B cell (primary cell): ENCODE data around the gene CDHR2. TPM values are rescaled to one million over a fixed set of nuclear protein-coding genes. Genes with fewer than 3 reads are reported as not detected.
A peak's percentile ranks its signal among the peaks of the same experiment; 100 is the strongest.

Source experiments
- ATAC-seq: fragments of 200-7000 bp; cut with Tn5 transposase; one replicate; pipeline ENCODE4 v1.10.0; 2021; ENCODE audit warnings: low read depth, mild to moderate bottlenecking, moderate number of reproducible peaks, moderate library complexity
- CTCF ChIA-PET: fragments of 350-600 bp; sonication (Branson Sonifier 250); formaldehyde crosslinking; loops from one replicate; lab custom pipeline; 2021; ENCODE audit warnings: antibody characterized with exemption, inconsistent platforms; lab: Charles Lee
- POLR2A ChIA-PET: fragments of 350-600 bp; sonication (Branson Sonifier 250); formaldehyde crosslinking; loops from one replicate; lab custom pipeline; 2021; ENCODE audit warnings: antibody characterized with exemption; lab: Charles Lee
- DNase-seq: peaks from one replicate; pipeline ENCODE4 v3.0.0; 2013
- H2AFZ ChIP-seq: 2 replicates; pipeline ENCODE4 v1.6.1; 2012; ENCODE audit warnings: mild to moderate bottlenecking, low read depth, low read length; ENCODE audit not compliant: insufficient read depth, poor library complexity, severe bottlenecking
- H3K27ac ChIP-seq, 2 donors: 1 replicate in 1 of 2; 2 replicates in 1 of 2; pipeline ENCODE4 v1.5.1; 2012 to 2013; ENCODE audit warnings: low read length in 2 of 2, mild to moderate bottlenecking in 2 of 2, moderate library complexity in 1 of 2
- H3K27me3 ChIP-seq, 4 experiments: fragments of 200-600 bp in 1 of 4; sonication (generic) in 1 of 4; replicated peaks in 1 of 4; 1 replicate in 2 of 4; 2 replicates in 2 of 4; pipeline versions ENCODE4 v1.6.1 to v1.7.0; 2013 to 2016; ENCODE audit warnings: low read length in 3 of 4, mild to moderate bottlenecking in 2 of 4, mixed read lengths in 1 of 4, moderate library complexity in 1 of 4; ENCODE audit not compliant: insufficient read depth in 4 of 4, control insufficient read depth in 3 of 4; ENCODE audit errors: control extremely low read depth in 1 of 4
- H3K36me3 ChIP-seq, 2 experiments: replicated peaks in 1 of 2; 1 replicate in 1 of 2; 2 replicates in 1 of 2; pipeline versions ENCODE4 v1.6.1 to v1.7.1; 2013; ENCODE audit warnings: low read length in 1 of 2; ENCODE audit not compliant: insufficient read depth in 2 of 2, control insufficient read depth in 1 of 2; ENCODE audit errors: control extremely low read depth in 1 of 2, extremely low read depth in 1 of 2
- H3K4me1 ChIP-seq, 2 donors: fragments of 200-600 bp in 1 of 2; sonication (generic) in 1 of 2; 1 replicate in 1 of 2; 2 replicates in 1 of 2; pipeline versions ENCODE4 v1.5.1 to v1.6.1; 2013 to 2017; ENCODE audit warnings: low read length in 2 of 2; ENCODE audit not compliant: control insufficient read depth in 2 of 2, insufficient read depth in 2 of 2
- H3K4me2 ChIP-seq: replicated peaks from 2 replicates; pipeline ENCODE3; 2012; ENCODE audit warnings: mild to moderate bottlenecking, low read depth, low read length; ENCODE audit not compliant: poor library complexity, severe bottlenecking
- H3K4me3 ChIP-seq, 5 experiments: fragments of 200-600 bp in 1 of 5; sonication (generic) in 1 of 5; 1 replicate in 3 of 5; 2 replicates in 2 of 5; pipeline versions ENCODE4 v1.5.1 to v1.7.0; 2011 to 2016; ENCODE audit warnings: low read length in 4 of 5, mild to moderate bottlenecking in 4 of 5, low read depth in 2 of 5, control low read depth in 1 of 5, moderate library complexity in 1 of 5; ENCODE audit not compliant: insufficient read depth in 1 of 5; ENCODE audit errors: control extremely low read depth in 1 of 5, extremely low read depth in 1 of 5
- H3K79me2 ChIP-seq: fragments of 200-600 bp; sonication (generic); one replicate; pipeline ENCODE4 v1.6.0; 2016; ENCODE audit warnings: low read length; ENCODE audit not compliant: control insufficient read depth, insufficient read depth
- H3K9ac ChIP-seq: fragments of 200-600 bp; sonication (generic); 2 replicates; pipeline ENCODE4 v1.6.1; 2017; ENCODE audit warnings: mild to moderate bottlenecking, low read length, moderate library complexity
- H3K9me3 ChIP-seq, 3 donors: one replicate each; pipeline versions ENCODE4 v1.6.1 to v1.7.1; 2013; ENCODE audit warnings: low read length in 2 of 3; ENCODE audit not compliant: control insufficient read depth in 2 of 3, insufficient read depth in 1 of 3; ENCODE audit errors: control extremely low read depth in 1 of 3
- H4K20me1 ChIP-seq: 2 replicates; pipeline ENCODE4 v1.6.0; 2012; ENCODE audit warnings: mild to moderate bottlenecking, low read length; ENCODE audit not compliant: insufficient read depth, control insufficient read depth, poor library complexity, severe bottlenecking
- H3K27ac Mint-ChIP-seq: one replicate; pipeline ENCODE4 v1.8.0; 2021; ENCODE audit warnings: mixed read lengths
- H3K27me3 Mint-ChIP-seq: one replicate; pipeline ENCODE4 v1.8.0; 2021; ENCODE audit warnings: mixed read lengths
- H3K4me1 Mint-ChIP-seq: one replicate; pipeline ENCODE4 v1.8.0; 2021; ENCODE audit warnings: mixed read lengths
- H3K4me3 Mint-ChIP-seq: one replicate; pipeline ENCODE4 v1.8.0; 2021; ENCODE audit warnings: mixed read lengths
- H3K9me3 Mint-ChIP-seq: one replicate; pipeline ENCODE4 v1.8.0; 2022; ENCODE audit warnings: mixed read lengths; ENCODE audit not compliant: insufficient read depth
- EZH2 ChIP-seq: IDR thresholded peaks from 2 replicates; pipeline ENCODE4 v1.6.1; 2012; ENCODE audit warnings: borderline replicate concordance, low read depth, mild to moderate bottlenecking, moderate library complexity, low read length; ENCODE audit not compliant: insufficient read depth, poor library complexity, severe bottlenecking
- WGBS: methylation state at CpG from one replicate; pipeline ENCODE4 v1.1.5; 2013; ENCODE audit warnings: missing lambda C conversion rate; ENCODE audit not compliant: insufficient coverage; 5-methylcytosine and 5-hydroxymethylcytosine counted together
- intact Hi-C: fragments of 100-400 bp; cut with micrococcal nuclease; formaldehyde crosslinking; loops from one replicate; pipeline ENCODE4 v1.10.0; 2022
- polyA plus RNA-seq: library from polyadenylated mRNA; depleted of rRNA; stranded (reverse); fragments of >200 nt; gene quantifications from 2 replicates; pipeline ENCODE4 v1.2.3, GENCODE V29; 2012
- total RNA-seq, 2 donors: library from RNA; stranded (reverse); fragments of 120-200 nt in 1 of 2; gene quantifications; 1 replicate in 1 of 2; 2 replicates in 1 of 2; pipeline versions ENCODE4 v1.2.3 to v1.2.4, GENCODE V29; 2013 to 2022
- TF ChIP-seq, protein P1 (sequence below): fragments of 200-600 bp; IDR thresholded peaks from one replicate; pipeline ENCODE4 v1.8.0; 2022; ENCODE audit warnings: antibody characterized with exemption, mild to moderate bottlenecking

CDHR2 gene
- total and polyA plus RNA-seq, 2 donors (not counting 1 experiment from before 2014, with no cell fraction given), result 0.25 to 1.7 TPM

- no peak overlapping the region for H3K27ac Mint-ChIP-seq
- intact Hi-C loops, result no loop called here
- Histone ChIP-seq H3K36me3 (peaks cover 0 to 2% of the 10 kb centered on the region in 2 experiments), H3K27ac (no peak overlapping the region), H3K9ac (no peak overlapping the region), H3K4me3 (no peak overlapping the region), H4K20me1 (no peaks in the 10 kb centered on the region), H3K9me3 (peaks cover 0 to 12% (median 0%) of the 10 kb centered on the region in 3 donors), H3K4me1 (peaks cover 0 to 10% of the 10 kb centered on the region in 2 donors), H3K79me2 (no peaks in the 10 kb centered on the region), H3K27me3 (peaks cover 0 to 14% (median 3%) of the 10 kb centered on the region in 4 experiments), H2AFZ (no peak overlapping the region), H3K4me2 (no peak overlapping the region)
- 92% methylated on average over 8 of the region's 8 CpGs for WGBS
- H3K4me3 Mint-ChIP-seq, result no peak overlapping the region
- peaks cover 7% of the 10 kb centered on the region for H3K4me1 Mint-ChIP-seq
- DNase-seq (no peak), ATAC-seq (no peak)
- ChIA-PET CTCF (no interaction called here), POLR2A (no interaction called here)
- H3K27me3 Mint-ChIP-seq, result no peaks in the 10 kb centered on the region
- no peaks in the 10 kb centered on the region for H3K9me3 Mint-ChIP-seq
- TF ChIP-seq EZH2, result no peak
- TF ChIP-seq, protein P1, sequence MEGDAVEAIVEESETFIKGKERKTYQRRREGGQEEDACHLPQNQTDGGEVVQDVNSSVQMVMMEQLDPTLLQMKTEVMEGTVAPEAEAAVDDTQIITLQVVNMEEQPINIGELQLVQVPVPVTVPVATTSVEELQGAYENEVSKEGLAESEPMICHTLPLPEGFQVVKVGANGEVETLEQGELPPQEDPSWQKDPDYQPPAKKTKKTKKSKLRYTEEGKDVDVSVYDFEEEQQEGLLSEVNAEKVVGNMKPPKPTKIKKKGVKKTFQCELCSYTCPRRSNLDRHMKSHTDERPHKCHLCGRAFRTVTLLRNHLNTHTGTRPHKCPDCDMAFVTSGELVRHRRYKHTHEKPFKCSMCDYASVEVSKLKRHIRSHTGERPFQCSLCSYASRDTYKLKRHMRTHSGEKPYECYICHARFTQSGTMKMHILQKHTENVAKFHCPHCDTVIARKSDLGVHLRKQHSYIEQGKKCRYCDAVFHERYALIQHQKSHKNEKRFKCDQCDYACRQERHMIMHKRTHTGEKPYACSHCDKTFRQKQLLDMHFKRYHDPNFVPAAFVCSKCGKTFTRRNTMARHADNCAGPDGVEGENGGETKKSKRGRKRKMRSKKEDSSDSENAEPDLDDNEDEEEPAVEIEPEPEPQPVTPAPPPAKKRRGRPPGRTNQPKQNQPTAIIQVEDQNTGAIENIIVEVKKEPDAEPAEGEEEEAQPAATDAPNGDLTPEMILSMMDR, result no peak
Observed at GRCh38 chr5:176594554-176594953, 45.4 kb downstream of the CDHR2 start.

- ATAC-seq, result no peak
- CTCF ChIA-PET, result interaction anchor here (0.9 to 2.7 kb wide), 4 partner anchors 16 to 65 kb away, joined by 4 to 10 read pairs (median 4); partner anchors contain the start of gene TSPAN17
Observed at GRCh38 chr5:176595386-176595943, 46.3 kb downstream of the CDHR2 start.

More at GRCh38 chr5:176595386-176595943, 46.3 kb downstream of the CDHR2 start:
- no peak overlapping the region for H3K27ac ChIP-seq
- H3K4me1 ChIP-seq, result peaks cover 0 to 10% of the 10 kb centered on the region in 2 donors
- H3K9ac ChIP-seq, result no peak overlapping the region
- TF ChIP-seq, protein P1, result no peak
- no peak for TF ChIP-seq EZH2
- no peaks in the 10 kb centered on the region for H4K20me1 ChIP-seq
- intact Hi-C loops, result no loop called here
- Mint-ChIP-seq H3K4me3 (peak overlapping the region; percentile 23), H3K4me1 (peaks cover 7% of the 10 kb centered on the region), H3K27me3 (no peaks in the 10 kb centered on the region), H3K9me3 (no peaks in the 10 kb centered on the region), H3K27ac (no peak overlapping the region)
- peaks cover 0 to 2% of the 10 kb centered on the region in 2 experiments for H3K36me3 ChIP-seq
- H3K27me3 ChIP-seq, result peaks cover 0 to 14% (median 3%) of the 10 kb centered on the region in 4 experiments
- peaks cover 0 to 12% (median 0%) of the 10 kb centered on the region in 3 donors for H3K9me3 ChIP-seq
- H3K4me3 ChIP-seq, result no peak overlapping the region
- POLR2A ChIA-PET, result interaction anchor here (1.1 kb wide), 1 partner anchor 52 kb away, joined by 5 read pairs; the partner anchor contains the start of gene TSPAN17
- no peak overlapping the region for H3K4me2 ChIP-seq
- H2AFZ ChIP-seq, result no peak overlapping the region
- no peaks in the 10 kb centered on the region for H3K79me2 ChIP-seq
- no peak for DNase-seq
- 93% methylated on average over 9 of the region's 11 CpGs for WGBS
